Lower leg skin (tissue), 3 donors: ENCODE measurements around the gene TKFC.

Source experiments
- CTCF ChIP-seq, 3 donors: fragments of 450-650 bp; IDR thresholded peaks; one replicate each; pipeline ENCODE4 v1.5.1; 2016; ENCODE audit warnings: antibody characterized with exemption in 3 of 3, mild to moderate bottlenecking in 3 of 3, moderate library complexity in 2 of 3
- POLR2A ChIP-seq, 2 donors: fragments of 450-650 bp; IDR thresholded peaks; one replicate each; pipeline ENCODE4 v1.6.1; 2016 to 2017; ENCODE audit warnings: antibody characterized with exemption in 2 of 2, mild to moderate bottlenecking in 1 of 2, moderate library complexity in 1 of 2

- TF ChIP-seq POLR2A (IDR thresholded peaks at IDR 0.05) (no peak), CTCF (IDR thresholded peaks at IDR 0.05) (peak in 1 of 3 donors; percentile 88)
Measured at GRCh38 chr11:61336171-61336935, 3.3 kb downstream of the TKFC start.
